ENCODE data around the gene OPCML.

OPCML gene

DNA sequence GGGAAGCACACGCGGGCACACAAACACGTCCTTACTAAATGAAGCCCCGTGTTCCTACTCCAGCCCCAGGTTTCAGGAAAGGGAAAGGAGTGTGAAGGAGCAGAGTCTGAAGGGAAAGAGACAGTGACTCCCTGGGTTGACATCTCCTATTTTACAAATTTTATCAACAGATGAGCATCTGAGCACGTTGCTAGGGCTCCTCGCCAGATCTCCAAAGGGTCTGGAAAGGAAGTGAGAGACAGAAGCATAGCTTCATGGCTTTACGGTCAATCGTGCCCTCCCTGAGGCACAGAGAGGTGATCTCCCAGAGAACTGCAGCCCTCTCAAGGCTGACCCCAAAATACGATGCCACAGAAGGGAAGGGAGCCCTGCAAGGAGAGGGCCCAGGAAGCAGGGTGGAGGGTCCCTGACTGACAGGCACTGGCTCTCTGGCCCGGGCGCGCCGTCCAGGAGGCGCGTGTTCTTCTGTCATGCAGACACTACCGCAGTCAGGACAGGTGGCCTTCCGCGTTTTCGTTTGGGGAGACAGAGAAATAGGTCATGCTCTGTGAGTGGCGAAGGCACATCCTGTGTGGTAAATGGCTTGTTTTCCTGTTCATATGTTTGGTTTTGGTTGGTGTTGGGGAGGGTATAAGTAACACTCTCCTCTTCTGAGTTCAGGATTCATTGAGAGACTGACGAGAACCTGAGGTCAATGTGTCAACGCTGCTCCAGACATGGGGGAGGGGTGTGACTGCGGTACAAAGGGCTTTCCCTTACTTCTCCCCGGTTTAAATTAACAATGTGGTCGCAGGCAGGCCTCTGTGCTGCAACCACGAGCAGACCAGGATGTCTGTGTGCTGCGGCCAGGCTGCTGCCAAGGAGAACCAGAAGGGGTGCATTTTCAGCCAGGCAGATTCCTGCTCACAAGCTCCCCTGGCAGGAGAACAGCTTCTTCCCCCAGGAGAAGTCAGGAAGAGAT lies 813.3 kb downstream of the OPCML start:
- no peak for DNase-seq (ENCODE audit: low spot score)

DNA sequence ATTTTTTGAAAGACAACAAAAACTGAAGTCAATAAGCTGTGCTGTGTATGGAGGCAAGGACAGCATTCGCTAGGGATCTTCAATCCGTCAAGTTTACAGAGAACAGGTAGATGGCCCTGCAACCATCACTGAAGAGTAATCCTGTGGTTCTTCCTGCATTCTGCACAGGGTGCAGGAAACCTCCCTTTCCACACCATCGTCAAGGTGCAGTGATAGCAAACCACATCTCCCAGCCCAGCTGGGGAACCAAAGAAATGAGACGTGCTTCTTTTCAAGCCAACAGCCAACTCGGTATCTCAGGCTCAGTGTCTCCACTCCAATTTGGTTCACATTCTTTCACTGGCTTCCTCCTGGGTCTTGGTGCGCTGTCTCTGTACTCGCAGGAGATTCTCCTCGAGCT lies 814.5 kb downstream of the OPCML start:
- DNase-seq (ENCODE audit: low spot score): no peak

DNA sequence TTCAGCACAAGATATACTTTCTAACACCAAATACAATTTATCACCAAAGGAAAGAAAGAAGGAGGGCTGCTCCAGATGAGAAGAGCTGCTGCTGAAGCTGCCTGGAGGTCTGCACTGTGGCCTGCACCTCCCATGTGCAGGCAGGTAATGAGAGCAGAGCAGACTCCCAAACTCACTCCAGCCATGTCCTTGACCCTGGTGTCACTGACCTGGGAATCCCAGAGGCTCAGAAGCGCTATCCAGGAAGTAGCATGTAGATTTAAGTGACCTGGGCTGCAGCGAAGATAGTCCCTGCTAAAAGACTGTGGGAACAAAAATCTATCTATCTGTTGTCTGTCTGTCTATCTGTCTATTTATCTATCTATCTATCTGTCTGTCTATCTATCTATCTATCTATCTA lies 816.3 kb downstream of the OPCML start:
- no peak for DNase-seq (ENCODE audit: low spot score)

GRCh38 chr11:132714859-132715440 lies 817.4 kb downstream of the OPCML start:
- DNase-seq (ENCODE audit: low spot score): no peak

GRCh38 chr11:132712466-132712865 lies 819.8 kb downstream of the OPCML start:
- no peak for DNase-seq (ENCODE audit: low spot score)

DNA sequence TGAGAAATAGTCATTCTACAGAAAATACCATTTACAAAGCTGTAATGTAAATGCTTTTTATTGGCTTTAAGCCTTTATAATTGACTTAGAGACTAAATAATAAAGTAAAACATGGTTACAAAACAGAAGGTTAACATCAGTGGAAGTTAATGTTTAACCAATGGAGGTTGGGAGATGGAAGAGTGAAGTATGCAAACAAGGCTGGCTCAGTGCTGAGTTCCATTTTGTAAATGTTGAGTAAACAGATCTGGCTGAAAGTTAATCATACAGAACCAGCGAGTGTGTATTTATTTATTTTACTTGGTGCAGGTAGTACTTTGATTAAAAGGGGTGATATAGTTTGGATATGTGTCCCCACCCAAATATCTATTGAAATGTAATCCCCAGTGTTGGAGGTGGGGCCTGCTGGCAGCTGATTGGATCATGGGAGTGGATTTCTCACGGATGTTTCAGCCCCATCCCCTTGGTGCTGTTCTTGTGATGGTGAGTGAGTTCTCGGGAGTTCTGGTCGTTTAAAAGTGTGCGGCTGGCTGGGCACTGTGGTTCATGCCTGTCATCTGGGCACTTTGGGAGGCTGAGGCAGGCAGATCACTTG lies 827.4 kb downstream of the OPCML start:
- no peak for DNase-seq (ENCODE audit: low spot score)

DNA sequence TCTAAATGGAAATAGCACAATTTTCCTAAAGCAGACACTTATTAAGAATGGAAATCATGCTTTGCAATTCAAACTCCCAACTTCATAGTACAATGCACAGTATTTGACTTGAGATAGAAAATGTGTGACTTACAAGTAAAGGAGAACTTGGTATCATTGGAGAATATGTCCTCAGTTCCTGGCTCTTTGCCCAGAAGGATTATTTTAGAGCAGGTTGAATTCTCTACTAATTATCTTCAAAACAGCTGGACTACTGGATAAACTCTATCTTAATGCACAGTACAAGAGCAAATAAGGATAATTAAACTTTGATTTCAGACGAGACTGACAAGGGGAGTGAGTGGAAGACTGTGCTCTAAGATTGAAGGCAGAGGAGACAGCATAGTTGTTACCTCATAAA lies 839.4 kb downstream of the OPCML start:
- DNase-seq (ENCODE audit: low spot score): no peak

- DNase-seq (ENCODE audit: low spot score): no peak
Observed at GRCh38 chr11:132691848-132692550, 840.3 kb downstream of the OPCML start.

- DNase-seq (ENCODE audit: low spot score): no peak
Observed at GRCh38 chr11:132686886-132687285, 845.4 kb downstream of the OPCML start.

DNA sequence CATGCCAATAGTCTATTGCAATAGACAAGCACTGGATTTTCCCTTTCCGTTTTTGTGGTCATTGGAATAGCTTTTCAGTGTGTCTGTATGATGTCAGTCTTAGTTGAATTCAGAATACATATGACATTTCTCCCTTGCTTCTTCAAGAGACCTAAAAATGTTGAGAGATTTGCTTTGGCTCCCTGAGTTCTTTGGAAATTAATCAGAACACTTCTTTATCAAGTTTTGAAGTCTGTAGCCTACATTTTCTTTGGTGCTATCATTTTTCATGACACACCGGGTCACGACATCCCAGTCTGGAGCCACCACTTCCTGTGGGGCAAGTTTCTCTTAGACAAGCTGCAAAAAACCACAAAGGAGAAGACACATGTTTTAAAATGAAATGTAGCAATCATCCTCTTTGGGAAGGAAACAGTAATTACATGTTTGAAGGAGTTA lies 847.1 kb downstream of the OPCML start:
- DNase-seq (ENCODE audit: low spot score): no peak

DNA sequence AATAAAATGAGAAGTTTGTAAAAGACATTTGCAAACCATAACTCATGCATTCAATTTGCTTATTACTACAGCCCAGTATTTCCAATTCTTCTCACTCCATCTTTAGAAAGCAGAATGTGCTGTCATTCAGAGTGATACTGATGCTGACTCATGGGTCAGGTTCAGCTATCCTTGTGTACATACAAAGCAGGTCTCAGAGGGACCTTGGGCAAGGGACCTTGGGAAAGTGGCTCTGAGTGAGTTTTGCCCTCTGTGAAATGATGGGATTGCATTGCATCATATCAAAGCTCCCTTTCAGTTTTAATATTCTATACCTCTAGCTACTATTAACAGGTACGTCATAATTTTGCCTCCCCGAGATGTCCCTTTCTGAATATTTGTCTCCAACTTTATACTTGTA lies 848.7 kb downstream of the OPCML start:
- no peak for DNase-seq (ENCODE audit: low spot score)

- no peak for DNase-seq (ENCODE audit: low spot score)
Observed at GRCh38 chr11:132681971-132682370, 850.3 kb downstream of the OPCML start.

GRCh38 chr11:132680584-132680983 lies 851.7 kb downstream of the OPCML start:
- no peak for DNase-seq (ENCODE audit: low spot score)

DNA sequence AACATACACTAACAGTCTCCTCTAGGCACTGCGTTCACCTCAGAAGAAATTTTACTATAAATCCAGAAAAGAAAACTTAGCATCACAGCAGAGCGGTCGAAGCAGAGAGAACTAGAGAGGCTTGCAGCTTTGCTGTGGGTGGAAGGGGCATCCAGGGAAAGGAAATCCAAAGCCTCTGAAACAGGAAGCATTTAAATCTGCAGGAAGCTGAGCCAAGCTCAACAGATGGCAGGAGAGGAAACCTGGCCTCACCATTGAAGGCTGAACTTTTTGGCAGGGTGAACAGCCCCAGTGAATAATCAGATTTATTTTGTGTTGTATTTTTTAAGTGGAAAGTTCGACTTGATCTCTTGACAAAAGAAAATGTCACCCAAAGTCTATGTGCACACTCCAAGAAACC lies 858.1 kb downstream of the OPCML start:
- no peak for DNase-seq (ENCODE audit: low spot score)

GRCh38 chr11:132671851-132672370 lies 860.4 kb downstream of the OPCML start:
- no peak for DNase-seq (ENCODE audit: low spot score)

GRCh38 chr11:132670921-132671675 lies 861.2 kb downstream of the OPCML start:
- DNase-seq (ENCODE audit: low spot score): no peak

- no peak for DNase-seq (ENCODE audit: low spot score)
Observed at GRCh38 chr11:132669949-132670348, 862.4 kb downstream of the OPCML start.

DNA sequence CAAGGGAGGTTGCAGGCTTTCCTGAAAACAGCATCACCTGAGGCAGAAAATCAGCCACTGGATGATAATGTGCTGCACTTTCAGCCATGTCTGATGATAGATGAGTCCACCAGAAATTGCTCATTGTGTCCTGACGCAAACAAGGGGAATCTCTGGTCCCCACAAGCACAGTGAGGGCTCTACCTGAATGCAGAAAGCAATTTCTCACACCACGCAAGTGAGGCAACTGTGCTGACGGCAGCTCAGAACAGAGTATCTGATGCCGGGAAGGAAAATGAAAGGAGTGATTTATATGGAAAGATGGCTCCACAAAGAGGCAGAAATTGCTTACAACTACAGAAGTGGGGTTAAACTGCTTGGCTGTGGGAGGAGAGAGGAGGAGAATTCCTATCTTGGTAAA lies 867.1 kb downstream of the OPCML start:
- no peak for DNase-seq (ENCODE audit: low spot score)

DNA sequence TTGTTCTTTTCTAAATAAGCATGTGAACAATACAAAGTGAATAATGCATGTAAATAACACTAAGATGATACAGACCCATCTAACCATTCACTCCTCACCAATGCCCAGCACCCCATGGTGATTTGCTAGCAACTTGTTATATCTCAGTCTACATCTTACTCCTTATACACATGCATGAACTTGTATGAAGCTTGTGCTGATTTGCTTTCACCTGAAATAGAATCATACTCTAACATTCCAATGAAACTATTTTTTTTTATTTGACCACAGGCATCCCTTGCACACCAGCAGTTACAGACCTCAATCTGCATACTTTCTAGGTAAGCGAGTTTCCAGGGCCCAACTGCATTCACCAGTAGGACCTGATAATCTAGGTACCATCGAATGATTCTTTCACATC lies 873.6 kb downstream of the OPCML start:
- no peak for DNase-seq (ENCODE audit: low spot score)

- no peak for DNase-seq (ENCODE audit: low spot score)
Observed at GRCh38 chr11:132658004-132658403, 874.3 kb downstream of the OPCML start.

DNA sequence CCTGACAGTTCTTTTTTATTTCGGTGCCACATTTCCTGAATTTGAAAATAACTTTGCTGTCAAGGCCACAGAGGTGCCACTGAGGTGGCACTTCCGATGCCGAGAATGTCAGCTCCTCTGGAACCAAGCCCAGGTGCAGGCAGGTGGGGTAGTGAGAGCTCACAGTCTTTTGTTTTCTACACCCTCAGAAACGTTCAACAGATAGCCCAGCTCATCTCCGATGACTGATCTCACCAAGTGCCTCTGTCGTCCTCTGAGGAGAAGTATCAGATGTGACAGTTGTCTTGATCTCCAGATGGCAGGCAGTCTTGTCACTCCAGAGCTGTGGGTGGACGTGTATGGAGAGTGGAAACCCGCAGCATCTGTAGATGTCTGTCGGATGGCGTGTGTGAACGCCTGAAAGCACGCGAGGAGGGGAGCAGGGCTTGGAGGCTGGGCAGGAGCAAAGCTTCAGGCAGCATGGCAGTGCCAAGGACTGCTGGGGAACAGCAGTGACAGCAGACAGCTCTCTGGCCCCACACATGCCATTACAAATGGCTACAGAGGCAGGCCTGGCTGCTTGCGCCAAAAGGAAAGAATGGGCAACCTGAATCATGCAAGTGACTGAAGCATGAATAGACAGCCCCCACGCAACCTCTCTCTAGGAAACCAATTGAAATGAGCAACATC lies 877.0 kb downstream of the OPCML start:
- DNase-seq (ENCODE audit: low spot score): no peak
